ENCODE measurements around the gene SSH2. TPM values are rescaled to one million over a fixed set of nuclear protein-coding genes. Genes with fewer than 3 reads are reported as not detected.
A peak's percentile ranks its signal among the peaks of the same experiment; 100 is the strongest.

The SSH2 gene
- total and polyA plus RNA-seq, 9 of the 15 experiments (the other 6 are each of a cell fraction or from before 2014, with no cell fraction given): 3.9 to 16.1 (median 10.2) TPM

- TF ChIP-seq ATF6 (CRISPR knock-in tag; IDR thresholded peaks at IDR 0.05) (peak; percentile 52; the same call in 1 of the 2 replicates), ZNF407 (IDR thresholded peaks at IDR 0.05; ENCODE audit: low read depth) (no peak), RCOR1 (IDR thresholded peaks at IDR 0.05; ENCODE audit: borderline replicate concordance in 1 of 2, low read depth in 2 of 2, low read length in 2 of 2) (peak; percentile 18 to 72; a peak in 2 of 4 replicates), HNRNPLL (IDR thresholded peaks at IDR 0.05; ENCODE audit: low read depth, low read length, poor library complexity, severe bottlenecking) (no peak), L3MBTL2 (IDR thresholded peaks at IDR 0.05) (peak; percentile 94), XRCC5 (IDR thresholded peaks at IDR 0.05; ENCODE audit: low read depth, low read length) (peak; percentile 76; the same call in 1 of the 2 replicates), MTA3 (IDR thresholded peaks at IDR 0.05; ENCODE audit: borderline replicate concordance) (peak; percentile 90), ETV1 (tag; conservative IDR thresholded peaks at IDR 0.05; ENCODE audit: low read depth) (peak; percentile 31), GABPB1 (CRISPR knock-in tag; IDR thresholded peaks at IDR 0.05) (peak; percentile 43; the same call in 1 of the 2 replicates), SRF (CRISPR knock-in tag; IDR thresholded peaks at IDR 0.05) (peak in 1 of 2 experiments; percentile 30; a peak in 1 of 4 replicates)
- TF ChIP-seq, protein P1, sequence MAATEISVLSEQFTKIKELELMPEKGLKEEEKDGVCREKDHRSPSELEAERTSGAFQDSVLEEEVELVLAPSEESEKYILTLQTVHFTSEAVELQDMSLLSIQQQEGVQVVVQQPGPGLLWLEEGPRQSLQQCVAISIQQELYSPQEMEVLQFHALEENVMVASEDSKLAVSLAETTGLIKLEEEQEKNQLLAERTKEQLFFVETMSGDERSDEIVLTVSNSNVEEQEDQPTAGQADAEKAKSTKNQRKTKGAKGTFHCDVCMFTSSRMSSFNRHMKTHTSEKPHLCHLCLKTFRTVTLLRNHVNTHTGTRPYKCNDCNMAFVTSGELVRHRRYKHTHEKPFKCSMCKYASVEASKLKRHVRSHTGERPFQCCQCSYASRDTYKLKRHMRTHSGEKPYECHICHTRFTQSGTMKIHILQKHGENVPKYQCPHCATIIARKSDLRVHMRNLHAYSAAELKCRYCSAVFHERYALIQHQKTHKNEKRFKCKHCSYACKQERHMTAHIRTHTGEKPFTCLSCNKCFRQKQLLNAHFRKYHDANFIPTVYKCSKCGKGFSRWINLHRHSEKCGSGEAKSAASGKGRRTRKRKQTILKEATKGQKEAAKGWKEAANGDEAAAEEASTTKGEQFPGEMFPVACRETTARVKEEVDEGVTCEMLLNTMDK (IDR thresholded peaks at IDR 0.05; ENCODE audit: borderline replicate concordance, insufficient read depth, low read depth, low read length, poor library complexity, severe bottlenecking): peak; percentile 62
- TF ChIP-seq, protein P2, sequence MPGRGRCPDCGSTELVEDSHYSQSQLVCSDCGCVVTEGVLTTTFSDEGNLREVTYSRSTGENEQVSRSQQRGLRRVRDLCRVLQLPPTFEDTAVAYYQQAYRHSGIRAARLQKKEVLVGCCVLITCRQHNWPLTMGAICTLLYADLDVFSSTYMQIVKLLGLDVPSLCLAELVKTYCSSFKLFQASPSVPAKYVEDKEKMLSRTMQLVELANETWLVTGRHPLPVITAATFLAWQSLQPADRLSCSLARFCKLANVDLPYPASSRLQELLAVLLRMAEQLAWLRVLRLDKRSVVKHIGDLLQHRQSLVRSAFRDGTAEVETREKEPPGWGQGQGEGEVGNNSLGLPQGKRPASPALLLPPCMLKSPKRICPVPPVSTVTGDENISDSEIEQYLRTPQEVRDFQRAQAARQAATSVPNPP (IDR thresholded peaks at IDR 0.05; ENCODE audit: borderline replicate concordance, insufficient read depth, insufficient read length): no peak
Measured at GRCh38 chr17:29617481-29618271, 312.4 kb downstream of the SSH2 start (continued).
